ENCODE results near the gene C3. TPM values are rescaled to one million over a fixed set of nuclear protein-coding genes. Genes with fewer than 3 reads are reported as not detected.
A peak's percentile ranks its signal among the peaks of the same experiment; 100 is the strongest.

The C3 gene
- total RNA-seq, 3 donors from 2014 or later, result 42.2 to 473 (median 261) TPM

GRCh38 chr19:6731822-6732221 is 11.4 kb upstream of the C3 start:
- Histone ChIP-seq H3K36me3 (ENCODE audit: low read depth) (no peaks in the 10 kb centered on the region), H3K4me3 (no peak overlapping the region), H3K9me3 (no peaks in the 10 kb centered on the region), H3K4me1 (ENCODE audit: low read depth) (peaks cover 12% of the 10 kb centered on the region)
- ATAC-seq (no peak), DNase-seq (peak in 2 of 3 donors; percentile 32 to 55)
- intact Hi-C loops (cut with DNase I, micrococcal nuclease), result no loop called here
- TF ChIP-seq CTCF (IDR thresholded peaks at IDR 0.05), result no peak

GRCh38 chr19:6730941-6731670 is 10.7 kb upstream of the C3 start:
- Histone ChIP-seq H3K4me1 (ENCODE audit: low read depth) (peaks cover 9% of the 10 kb centered on the region), H3K36me3 (ENCODE audit: low read depth) (no peaks in the 10 kb centered on the region), H3K4me3 (no peak overlapping the region), H3K9me3 (no peaks in the 10 kb centered on the region)
- ATAC-seq (peak; percentile 24), DNase-seq (peak in 2 of 3 donors; percentile 55 to 72)
- intact Hi-C loops (cut with DNase I, micrococcal nuclease), result no loop called here
- TF ChIP-seq CTCF (IDR thresholded peaks at IDR 0.05), result no peak

GRCh38 chr19:6730153-6730804 is 9.8 kb upstream of the C3 start:
- DNase-seq (peak; percentile 94 to 98 (median 94)), ATAC-seq (peak; percentile 96)
- no peak for TF ChIP-seq CTCF (IDR thresholded peaks at IDR 0.05)
- no peaks in the 10 kb centered on the region for H3K36me3 ChIP-seq (ENCODE audit: low read depth)
- H3K4me3 ChIP-seq, result no peak overlapping the region
- no peaks in the 10 kb centered on the region for H3K9me3 ChIP-seq
- intact Hi-C loops (cut with DNase I, micrococcal nuclease), result no loop called here
- peaks cover 7% of the 10 kb centered on the region for H3K4me1 ChIP-seq (ENCODE audit: low read depth)

- no peaks in the 10 kb centered on the region for H3K36me3 ChIP-seq (ENCODE audit: low read depth)
- TF ChIP-seq CTCF (IDR thresholded peaks at IDR 0.05), result no peak
- H3K4me3 ChIP-seq, result no peak overlapping the region
- peak in 2 of 3 donors; percentile 49 to 59 for DNase-seq
- ATAC-seq, result no peak
- H3K9me3 ChIP-seq, result no peaks in the 10 kb centered on the region
- intact Hi-C loops (cut with DNase I, micrococcal nuclease), result no loop called here
- H3K4me1 ChIP-seq (ENCODE audit: low read depth), result peaks cover 7% of the 10 kb centered on the region
Observed at GRCh38 chr19:6729573-6730152, 9.2 kb upstream of the C3 start.

- peak in 1 of 3 donors; percentile 59 for DNase-seq
- no peak for TF ChIP-seq CTCF (IDR thresholded peaks at IDR 0.05)
- no peak for ATAC-seq
- no peaks in the 10 kb centered on the region for H3K9me3 ChIP-seq
- no peaks in the 10 kb centered on the region for H3K36me3 ChIP-seq (ENCODE audit: low read depth)
- H3K4me1 ChIP-seq (ENCODE audit: low read depth), result peaks cover 7% of the 10 kb centered on the region
- intact Hi-C loops (cut with DNase I, micrococcal nuclease), result no loop called here
- no peak overlapping the region for H3K4me3 ChIP-seq
Observed at GRCh38 chr19:6728346-6728745, 7.9 kb upstream of the C3 start.
